H1 (cell line): ENCODE measurements around the gene SMIM35. TPM values are rescaled to one million over a fixed set of nuclear protein-coding genes. Genes with fewer than 3 reads are reported as not detected.

ENCODE experiments used
- CTCF ChIA-PET: fragments of 300-600 bp; sonication (Branson Sonifier 250); formaldehyde crosslinking; loops from one replicate; lab custom pipeline; 2021; ENCODE audit not compliant: partially characterized antibody; lab: Charles Lee
- POLR2A ChIA-PET: fragments of 300-600 bp; sonication (Branson Sonifier 250); formaldehyde crosslinking; loops from one replicate; lab custom pipeline; 2021; ENCODE audit warnings: inconsistent platforms; ENCODE audit not compliant: partially characterized antibody; lab: Charles Lee
- DNase-seq, 2 experiments: peaks; one replicate each; pipeline versions ENCODE4 v3.0.0 to v3.0.0-alpha.2; 2010 to 2022; ENCODE audit warnings: low spot score in 2 of 2, low read depth in 1 of 2, mixed read lengths in 1 of 2
- FAIRE-seq: peaks from 2 replicates; lab custom pipeline; 2011; peaks lifted over from hg19 to GRCh38; lab: Jason Lieb, UNC
- H2AFZ ChIP-seq: 2 replicates; pipeline ENCODE4 v1.8.1; 2012; ENCODE audit warnings: low read length, inconsistent platforms
- H2AK5ac ChIP-seq: 2 replicates; pipeline ENCODE4 v1.6.1; 2013; ENCODE audit warnings: low read depth, low read length
- H2BK120ac ChIP-seq: replicated peaks from 2 replicates; pipeline ENCODE3; 2013; ENCODE audit warnings: low read depth, low read length, inconsistent platforms
- H2BK12ac ChIP-seq: 2 replicates; pipeline ENCODE4 v1.6.1; 2013; ENCODE audit warnings: low read depth, low read length
- H2BK15ac ChIP-seq: 2 replicates; pipeline ENCODE4 v1.6.1; 2013; ENCODE audit warnings: low read length
- H2BK20ac ChIP-seq: 2 replicates; pipeline ENCODE4 v1.6.1; 2013; ENCODE audit warnings: low read length
- H2BK5ac ChIP-seq: 2 replicates; pipeline ENCODE4 v1.6.1; 2013; ENCODE audit warnings: low read depth, low read length
- H3K14ac ChIP-seq: 2 replicates; pipeline ENCODE4 v1.6.1; 2013; ENCODE audit warnings: inconsistent platforms; ENCODE audit not compliant: insufficient read length
- H3K18ac ChIP-seq: 2 replicates; pipeline ENCODE4 v1.6.1; 2013; ENCODE audit warnings: low read length; ENCODE audit errors: extremely low read depth
- H3K23ac ChIP-seq: 2 replicates; pipeline ENCODE4 v1.6.1; 2013; ENCODE audit warnings: inconsistent platforms; ENCODE audit not compliant: insufficient read length
- H3K23me2 ChIP-seq: 2 replicates; pipeline ENCODE4 v1.6.1; 2013; ENCODE audit warnings: low read depth, low read length
- H3K27ac ChIP-seq: 2 replicates; pipeline ENCODE4 v1.6.1; 2011; ENCODE audit warnings: low read depth, low read length, inconsistent platforms
- H3K27me3 ChIP-seq, 4 experiments: replicated peaks in 1 of 4; 1 replicate in 1 of 4; 2 replicates in 3 of 4; pipeline versions ENCODE4 v1.6.1 to v1.8.1; 2011 to 2013; ENCODE audit warnings: low read length in 3 of 4, mild to moderate bottlenecking in 3 of 4, inconsistent platforms in 2 of 4, mixed read lengths in 2 of 4, moderate library complexity in 1 of 4; ENCODE audit not compliant: control insufficient read depth in 3 of 4, insufficient read depth in 3 of 4; ENCODE audit errors: extremely low read depth in 1 of 4
- H3K36me3 ChIP-seq, 4 experiments: 2 replicates each; pipeline versions ENCODE4 v1.6.1 to v1.8.1; 2011 to 2013; ENCODE audit warnings: mild to moderate bottlenecking in 4 of 4, low read length in 3 of 4, moderate library complexity in 2 of 4, control low read depth in 1 of 4, inconsistent platforms in 1 of 4; ENCODE audit not compliant: insufficient read depth in 4 of 4, control insufficient read depth in 2 of 4
- H3K4ac ChIP-seq: replicated peaks from 2 replicates; pipeline ENCODE3; 2013; ENCODE audit warnings: low read length, low read depth, mixed read lengths, inconsistent platforms; ENCODE audit not compliant: insufficient read length
- H3K4me1 ChIP-seq, 4 experiments: replicated peaks in 1 of 4; 1 replicate in 1 of 4; 2 replicates in 3 of 4; pipeline versions ENCODE4 v1.6.1 to v1.8.1; 2011 to 2013; ENCODE audit warnings: low read length in 3 of 4, inconsistent platforms in 2 of 4, mixed read lengths in 1 of 4; ENCODE audit not compliant: insufficient read depth in 4 of 4, control insufficient read depth in 3 of 4
- H3K4me2 ChIP-seq, 2 experiments: 2 replicates each; pipeline versions ENCODE4 v1.6.1 to v1.8.1; 2011 to 2013; ENCODE audit warnings: low read depth in 2 of 2, low read length in 2 of 2, control low read depth in 1 of 2, inconsistent platforms in 1 of 2, mild to moderate bottlenecking in 1 of 2; ENCODE audit not compliant: insufficient read depth in 1 of 2
- H3K4me3 ChIP-seq, 4 experiments: fragments of 200-600, 300-600 bp in 1 of 4; sonication (generic), shearing (Covaris generic), sonication (Bioruptor Twin) in 1 of 4; 2 replicates each; pipeline versions ENCODE4 v1.5.1 to v1.8.1; 2011 to 2016; ENCODE audit warnings: low read length in 4 of 4, low read depth in 3 of 4, control low read depth in 2 of 4, inconsistent platforms in 2 of 4, mild to moderate bottlenecking in 2 of 4, mixed read lengths in 1 of 4, moderate library complexity in 1 of 4; ENCODE audit not compliant: insufficient read depth in 2 of 4; ENCODE audit errors: extremely low read depth in 1 of 4
- H3K56ac ChIP-seq: replicated peaks from 2 replicates; pipeline ENCODE3; 2013; ENCODE audit warnings: low read depth, mild to moderate bottlenecking, mixed read lengths, low read length, inconsistent platforms; ENCODE audit not compliant: insufficient read length
- H3K79me1 ChIP-seq: 2 replicates; pipeline ENCODE4 v1.6.1; 2013; ENCODE audit warnings: low read depth, low read length, control low read depth
- H3K79me2 ChIP-seq, 2 experiments: 2 replicates each; pipeline versions ENCODE4 v1.6.1 to v1.8.1; 2012 to 2013; ENCODE audit warnings: low read length in 2 of 2, mild to moderate bottlenecking in 2 of 2, inconsistent platforms in 1 of 2; ENCODE audit not compliant: insufficient read depth in 2 of 2, control insufficient read depth in 1 of 2
- H3K9ac ChIP-seq, 4 experiments: replicated peaks in 1 of 4; 1 replicate in 1 of 4; 2 replicates in 3 of 4; pipeline versions ENCODE4 v1.6.1 to v1.8.1; 2011 to 2013; ENCODE audit warnings: low read depth in 3 of 4, low read length in 3 of 4, control low read depth in 2 of 4, mild to moderate bottlenecking in 2 of 4, moderate library complexity in 2 of 4, inconsistent platforms in 1 of 4; ENCODE audit errors: extremely low read depth in 1 of 4
- H3K9me3 ChIP-seq, 2 experiments: 2 replicates each; pipeline versions ENCODE4 v1.6.1 to v1.8.1; 2012 to 2013; ENCODE audit warnings: mild to moderate bottlenecking in 2 of 2, moderate library complexity in 2 of 2, control low read depth in 1 of 2, inconsistent platforms in 1 of 2, low read depth in 1 of 2, low read length in 1 of 2, mixed read lengths in 1 of 2; ENCODE audit not compliant: insufficient read depth in 2 of 2
- H4K20me1 ChIP-seq, 2 experiments: replicated peaks in 1 of 2; 2 replicates each; pipeline versions ENCODE3 to v1.8.1; 2011 to 2013; ENCODE audit warnings: inconsistent platforms in 2 of 2, low read length in 2 of 2, mild to moderate bottlenecking in 1 of 2; ENCODE audit not compliant: insufficient read depth in 2 of 2, control insufficient read depth in 1 of 2
- H4K5ac ChIP-seq: 2 replicates; pipeline ENCODE4 v1.6.1; 2013; ENCODE audit warnings: low read length, low read depth, mixed read lengths, inconsistent platforms; ENCODE audit not compliant: insufficient read length
- H4K8ac ChIP-seq: 2 replicates; pipeline ENCODE4 v1.8.0; 2013; ENCODE audit warnings: mild to moderate bottlenecking, moderate library complexity, low read length, inconsistent platforms; ENCODE audit not compliant: insufficient read depth; ENCODE audit errors: extremely low read depth
- H4K91ac ChIP-seq: replicated peaks from 2 replicates; pipeline ENCODE3; 2013; ENCODE audit warnings: low read length, mixed read lengths, inconsistent platforms; ENCODE audit not compliant: insufficient read length
- CBX5 ChIP-seq: fragments of 300-800, 300-1000 bp; sonication (generic); IDR thresholded peaks from 2 replicates; pipeline ENCODE4 v1.7.1; 2016; ENCODE audit warnings: antibody characterized with exemption, low read length, low read depth
- EGR1 ChIP-seq: IDR thresholded peaks from 2 replicates; pipeline ENCODE4 v1.6.1; 2011; ENCODE audit warnings: low read depth, low read length, borderline replicate concordance
- FOSL1 ChIP-seq: IDR thresholded peaks from 2 replicates; pipeline ENCODE4 v1.6.1; 2011; ENCODE audit warnings: mild to moderate bottlenecking, low read depth, low read length, moderate library complexity; ENCODE audit not compliant: insufficient read depth
- SRF ChIP-seq: IDR thresholded peaks from 2 replicates; pipeline ENCODE4 v1.6.1; 2011; ENCODE audit warnings: mild to moderate bottlenecking, low read depth, low read length, moderate library complexity
- TAF1 ChIP-seq: IDR thresholded peaks from 2 replicates; pipeline ENCODE4 v1.6.1; 2011; ENCODE audit warnings: mild to moderate bottlenecking, low read depth, low read length
- WGBS, 2 experiments: shearing (Covaris generic) in 1 of 2; methylation state at CpG; one replicate each; pipeline versions ENCODE4 v1.1.6 to v1.1.7; 2013 to 2015; ENCODE audit warnings: low lambda C conversion rate in 2 of 2, mixed read lengths in 2 of 2, inconsistent platforms in 1 of 2, low coverage in 1 of 2, missing lambda C conversion rate in 1 of 2; ENCODE audit not compliant: insufficient replicate concordance in 2 of 2, insufficient coverage in 1 of 2, insufficient read length in 1 of 2; ENCODE audit errors: extremely low coverage in 1 of 2, missing lambda C conversion rate in 1 of 2; 5-methylcytosine and 5-hydroxymethylcytosine counted together
- polyA plus RNA-seq, 7 experiments: library from polyadenylated mRNA; depleted of rRNA in 3 of 7; stranded (reverse) in 5 of 7; unstranded in 2 of 7; fragments of >200 nt in 5 of 7; fragments of 200-250 nt in 2 of 7; gene quantifications; 1 replicate in 5 of 7; 2 replicates in 1 of 7; 4 replicates in 1 of 7; pipeline versions ENCODE4 v1.2.1 to v1.2.3, GENCODE V29; 2011 to 2013; ENCODE audit warnings: missing spikeins in 2 of 7, mixed read lengths in 2 of 7
- total RNA-seq: library from RNA; stranded (reverse); fragmentation: NEBNext Ultra II Directional; extraction: Animal tissue kit (Norgen Biotek cat#: 25700); gene quantifications from 2 replicates; pipeline ENCODE4 v1.2.1, GENCODE V29; 2021

Gene SMIM35
- total and polyA plus RNA-seq, 2 of the 8 experiments (the other 6 are each of a cell fraction or from before 2014, with no cell fraction given): not detected

GRCh38 chr11:117984476-117984875 lies 102.3 kb downstream of the SMIM35 start:
- Histone ChIP-seq H3K27me3 (peaks cover 16 to 30% (median 22%) of the 10 kb centered on the region in 4 experiments), H3K4me2 (no peak overlapping the region)
- CTCF ChIA-PET: interaction anchor here (0.5 kb wide), 1 partner anchor 10 kb away, joined by 3 read pairs; no protein-coding TSS in a partner anchor
- TF ChIP-seq TAF1 (no peak), FOSL1 (no peak), CBX5 (no peak), EGR1 (no peak), SRF (no peak)

More at GRCh38 chr11:117984476-117984875, 102.3 kb downstream of the SMIM35 start:
- H2BK120ac ChIP-seq: no peak overlapping the region
- no peak overlapping the region for H4K8ac ChIP-seq
- H2BK12ac ChIP-seq: no peak overlapping the region
- WGBS, 2 experiments: 78% methylated on average over 4 of the region's 4 CpGs; no CpG with 5 or more reads in 1 of the 2 experiments
- no peak overlapping the region for H2BK15ac ChIP-seq
- no peak overlapping the region for H3K23ac ChIP-seq
- H3K9ac ChIP-seq: no peak overlapping the region
- FAIRE-seq (no peak), DNase-seq (no peak)
- no peak overlapping the region for H3K56ac ChIP-seq
- no peaks in the 10 kb centered on the region for H3K9me3 ChIP-seq
- no peak overlapping the region for H2BK5ac ChIP-seq
- no peak overlapping the region for H2AFZ ChIP-seq
- H3K4ac ChIP-seq: no peak overlapping the region
- no peaks in the 10 kb centered on the region for H4K20me1 ChIP-seq
- H4K5ac ChIP-seq: no peak overlapping the region
- no peak overlapping the region for H3K18ac ChIP-seq
- no peak overlapping the region for H3K14ac ChIP-seq
- H4K91ac ChIP-seq: no peak overlapping the region
- no peaks in the 10 kb centered on the region for H3K79me2 ChIP-seq
- H3K4me3 ChIP-seq: no peak overlapping the region
- no peak overlapping the region for H2AK5ac ChIP-seq
- no peak overlapping the region for H2BK20ac ChIP-seq
- POLR2A ChIA-PET: no interaction called here
- peaks cover 7% of the 10 kb centered on the region; the same call in 1 of the 2 replicates for H3K23me2 ChIP-seq
- H3K79me1 ChIP-seq: no peaks in the 10 kb centered on the region
- no peaks in the 10 kb centered on the region for H3K36me3 ChIP-seq
- no peak overlapping the region for H3K27ac ChIP-seq
- peaks cover 0 to 3% (median 1%) of the 10 kb centered on the region in 4 experiments; a peak in 3 of 7 replicates for H3K4me1 ChIP-seq
